ENCODE data around the gene BPIFA3.
"Not testable (repeated sequence)": the region's sequence is repeated elsewhere in the genome, so short reads cannot be mapped to it uniquely, and the experiment has no call there.

Gene BPIFA3

DNA sequence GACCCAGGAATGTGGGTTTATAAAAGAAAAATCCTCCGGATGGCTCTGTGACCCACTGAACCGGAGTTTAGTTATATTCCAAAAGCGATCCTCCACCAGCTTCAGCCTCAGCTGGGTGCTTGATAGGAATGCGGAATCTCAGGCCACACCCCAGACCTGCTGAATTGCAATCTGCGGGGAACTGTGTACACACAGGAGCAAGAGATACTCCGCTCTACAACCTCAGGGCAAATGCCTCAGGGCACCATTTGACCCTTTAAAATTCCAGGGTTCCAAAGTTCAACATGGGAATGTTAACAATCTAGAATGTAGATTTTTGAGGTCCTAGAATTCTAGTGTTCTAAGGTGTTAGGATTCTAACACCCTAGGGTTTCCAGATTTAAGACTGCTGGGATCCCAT is 38.4 kb upstream of the BPIFA3 start:
- no peak for DNase-seq (ENCODE audit: low read depth)
- no peak overlapping the region for H3K4me3 ChIP-seq (ENCODE audit: low read depth, low read length)
- TF ChIP-seq, protein P1, sequence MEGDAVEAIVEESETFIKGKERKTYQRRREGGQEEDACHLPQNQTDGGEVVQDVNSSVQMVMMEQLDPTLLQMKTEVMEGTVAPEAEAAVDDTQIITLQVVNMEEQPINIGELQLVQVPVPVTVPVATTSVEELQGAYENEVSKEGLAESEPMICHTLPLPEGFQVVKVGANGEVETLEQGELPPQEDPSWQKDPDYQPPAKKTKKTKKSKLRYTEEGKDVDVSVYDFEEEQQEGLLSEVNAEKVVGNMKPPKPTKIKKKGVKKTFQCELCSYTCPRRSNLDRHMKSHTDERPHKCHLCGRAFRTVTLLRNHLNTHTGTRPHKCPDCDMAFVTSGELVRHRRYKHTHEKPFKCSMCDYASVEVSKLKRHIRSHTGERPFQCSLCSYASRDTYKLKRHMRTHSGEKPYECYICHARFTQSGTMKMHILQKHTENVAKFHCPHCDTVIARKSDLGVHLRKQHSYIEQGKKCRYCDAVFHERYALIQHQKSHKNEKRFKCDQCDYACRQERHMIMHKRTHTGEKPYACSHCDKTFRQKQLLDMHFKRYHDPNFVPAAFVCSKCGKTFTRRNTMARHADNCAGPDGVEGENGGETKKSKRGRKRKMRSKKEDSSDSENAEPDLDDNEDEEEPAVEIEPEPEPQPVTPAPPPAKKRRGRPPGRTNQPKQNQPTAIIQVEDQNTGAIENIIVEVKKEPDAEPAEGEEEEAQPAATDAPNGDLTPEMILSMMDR (IDR thresholded peaks at IDR 0.05; ENCODE audit: insufficient read depth, low read depth, low read length, missing control alignments): no peak

- no peak for DNase-seq (ENCODE audit: low read depth)
- no peak overlapping the region for H3K4me3 ChIP-seq (ENCODE audit: low read depth, low read length)
- TF ChIP-seq, protein P1 (IDR thresholded peaks at IDR 0.05; ENCODE audit: insufficient read depth, low read depth, low read length, missing control alignments): no peak
Observed at GRCh38 chr20:33180169-33180568, 37.0 kb upstream of the BPIFA3 start.

DNA sequence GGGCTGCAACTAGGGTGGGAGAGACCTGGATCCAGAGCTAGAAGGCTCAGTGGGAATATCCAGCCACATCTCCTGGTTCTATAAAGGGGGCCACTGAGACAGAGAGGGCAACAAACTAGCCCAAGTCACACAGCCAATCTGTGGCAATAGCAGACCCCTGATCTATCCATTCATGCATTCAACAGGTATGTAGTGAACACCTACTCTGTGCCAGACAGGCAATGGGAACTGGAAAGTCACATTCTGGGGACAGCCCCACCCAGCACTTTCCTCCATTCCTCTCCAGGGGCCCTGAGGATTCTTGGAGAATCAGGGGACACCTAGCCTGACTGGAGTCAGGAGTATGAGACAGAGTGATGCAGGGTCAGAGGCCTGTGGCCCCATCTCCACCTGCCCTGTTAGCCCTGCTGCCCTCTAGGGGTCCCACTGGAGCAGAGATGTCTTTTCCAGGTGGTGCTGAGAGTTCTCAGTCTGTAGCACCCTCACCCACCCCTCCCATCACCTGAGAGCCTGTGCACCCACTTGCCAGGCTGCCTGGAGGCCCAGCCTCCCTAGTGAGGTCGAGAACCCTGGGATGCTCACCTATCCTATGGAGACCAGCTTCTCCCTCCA is 35.6 kb upstream of the BPIFA3 start:
- no peak overlapping the region for H3K4me3 ChIP-seq (ENCODE audit: low read depth, low read length)
- DNase-seq (ENCODE audit: low read depth): no peak
- TF ChIP-seq, protein P1 (IDR thresholded peaks at IDR 0.05; ENCODE audit: insufficient read depth, low read depth, low read length, missing control alignments): no peak

GRCh38 chr20:33183312-33183711 is 33.8 kb upstream of the BPIFA3 start:
- H3K4me3 ChIP-seq (ENCODE audit: low read depth, low read length): no peak overlapping the region
- TF ChIP-seq, protein P1 (IDR thresholded peaks at IDR 0.05; ENCODE audit: insufficient read depth, low read depth, low read length, missing control alignments): no peak

DNA sequence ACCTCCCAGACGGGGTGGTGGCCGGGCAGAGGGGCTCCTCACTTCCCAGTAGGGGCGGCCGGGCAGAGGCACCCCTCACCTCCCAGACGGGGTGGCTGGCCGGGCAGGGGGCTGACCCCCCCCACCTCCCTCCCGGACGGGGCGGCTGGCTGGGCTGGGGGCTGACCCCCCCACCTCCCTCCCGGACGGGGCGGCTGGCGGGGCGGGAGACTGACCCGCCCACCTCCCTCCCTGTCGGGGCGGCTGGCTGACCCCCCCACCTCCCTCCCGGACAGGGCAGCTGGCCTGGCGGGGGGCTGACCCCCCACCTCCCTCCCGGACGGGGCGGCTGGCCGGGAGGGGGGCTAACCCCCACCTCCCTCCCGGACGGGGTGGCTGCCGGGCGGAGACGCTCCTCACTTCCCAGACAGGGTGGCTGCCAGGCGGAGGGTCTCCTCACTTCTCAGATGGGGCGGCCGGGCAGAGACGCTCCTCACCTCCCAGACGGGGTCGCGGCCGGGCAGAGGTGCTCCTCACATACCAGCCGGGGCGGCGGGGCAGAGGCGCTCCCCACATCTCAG is 32.0 kb upstream of the BPIFA3 start:
- not testable (repeated sequence) for DNase-seq (ENCODE audit: low read depth); H3K4me3 ChIP-seq (ENCODE audit: low read depth, low read length)

More at GRCh38 chr20:33183312-33183711, 33.8 kb upstream of the BPIFA3 start:
- no peak for DNase-seq (ENCODE audit: low read depth)

DNA sequence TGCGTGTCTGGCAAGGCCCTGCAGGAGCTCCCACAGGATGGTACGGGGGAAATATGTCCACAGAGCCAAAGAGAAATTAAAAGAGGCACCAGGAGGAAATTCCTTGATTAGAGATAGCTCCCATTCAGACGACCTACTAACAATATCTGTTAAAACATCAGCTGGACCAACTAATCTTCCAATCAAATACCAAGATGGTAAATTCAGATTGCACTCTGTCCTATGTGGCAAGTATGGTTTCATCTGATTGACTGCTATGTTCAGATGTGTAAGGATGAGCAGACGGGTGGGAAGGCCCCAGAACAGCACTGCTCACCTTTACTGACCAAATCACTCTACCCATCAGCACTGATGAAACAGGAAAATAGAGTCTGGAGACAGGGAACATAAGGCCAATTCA is 29.7 kb upstream of the BPIFA3 start:
- no peak overlapping the region for H3K4me3 ChIP-seq (ENCODE audit: low read depth, low read length)
- no peak for DNase-seq (ENCODE audit: low read depth)
- TF ChIP-seq, protein P1 (IDR thresholded peaks at IDR 0.05; ENCODE audit: insufficient read depth, low read depth, low read length, missing control alignments): no peak

GRCh38 chr20:33188421-33188820 is 28.7 kb upstream of the BPIFA3 start:
- no peak for DNase-seq (ENCODE audit: low read depth)
- TF ChIP-seq, protein P1 (IDR thresholded peaks at IDR 0.05; ENCODE audit: insufficient read depth, low read depth, low read length, missing control alignments): no peak
- no peak overlapping the region for H3K4me3 ChIP-seq (ENCODE audit: low read depth, low read length)

All from GM12865 (cell line).